Measurements from ENCODE around the gene AGAP1. TPM values are rescaled to one million over a fixed set of nuclear protein-coding genes. Genes with fewer than 3 reads are reported as not detected.

The AGAP1 gene
- total RNA-seq, 6 experiments from 2014 or later, result 8.1 to 11.2 (median 9.8) TPM

DNA sequence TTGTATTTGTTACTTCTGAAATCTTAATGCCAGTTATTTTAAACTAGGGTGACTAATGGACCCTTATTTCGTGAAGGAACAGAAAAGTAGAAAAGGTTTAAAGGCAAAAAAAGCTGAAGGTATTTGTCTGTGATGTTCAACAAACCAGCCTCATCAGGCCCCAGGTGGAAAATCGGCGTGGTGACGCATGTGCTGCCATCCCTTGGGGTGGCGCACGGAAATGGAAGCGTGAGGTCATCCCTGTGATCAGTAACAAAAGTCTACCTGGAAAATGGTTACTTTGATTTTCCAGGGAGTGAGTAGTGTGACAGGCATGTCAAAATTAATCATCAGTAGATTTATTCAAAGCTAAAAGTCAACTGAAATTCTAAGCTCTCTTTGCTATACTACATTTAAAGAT, 361.2 kb downstream of the AGAP1 start:
- no peaks in the 10 kb centered on the region for H3K27me3 ChIP-seq
- H3K4me3 ChIP-seq, result no peak overlapping the region
- no peaks in the 10 kb centered on the region for H3K4me1 ChIP-seq
- DNase-seq (no peak), ATAC-seq (no peak)
- H3K27ac ChIP-seq, result no peak overlapping the region
- no peaks in the 10 kb centered on the region for H3K36me3 ChIP-seq
- WGBS (ENCODE audit: insufficient coverage, low coverage, low lambda C conversion rate, missing lambda C conversion rate), result 96% methylated on average over 7 of the region's 7 CpGs
- intact Hi-C loops (cut with DNase I), result no loop called here
- no peaks in the 10 kb centered on the region for H3K9me3 ChIP-seq
- TF ChIP-seq, protein P1, sequence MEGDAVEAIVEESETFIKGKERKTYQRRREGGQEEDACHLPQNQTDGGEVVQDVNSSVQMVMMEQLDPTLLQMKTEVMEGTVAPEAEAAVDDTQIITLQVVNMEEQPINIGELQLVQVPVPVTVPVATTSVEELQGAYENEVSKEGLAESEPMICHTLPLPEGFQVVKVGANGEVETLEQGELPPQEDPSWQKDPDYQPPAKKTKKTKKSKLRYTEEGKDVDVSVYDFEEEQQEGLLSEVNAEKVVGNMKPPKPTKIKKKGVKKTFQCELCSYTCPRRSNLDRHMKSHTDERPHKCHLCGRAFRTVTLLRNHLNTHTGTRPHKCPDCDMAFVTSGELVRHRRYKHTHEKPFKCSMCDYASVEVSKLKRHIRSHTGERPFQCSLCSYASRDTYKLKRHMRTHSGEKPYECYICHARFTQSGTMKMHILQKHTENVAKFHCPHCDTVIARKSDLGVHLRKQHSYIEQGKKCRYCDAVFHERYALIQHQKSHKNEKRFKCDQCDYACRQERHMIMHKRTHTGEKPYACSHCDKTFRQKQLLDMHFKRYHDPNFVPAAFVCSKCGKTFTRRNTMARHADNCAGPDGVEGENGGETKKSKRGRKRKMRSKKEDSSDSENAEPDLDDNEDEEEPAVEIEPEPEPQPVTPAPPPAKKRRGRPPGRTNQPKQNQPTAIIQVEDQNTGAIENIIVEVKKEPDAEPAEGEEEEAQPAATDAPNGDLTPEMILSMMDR (IDR thresholded peaks at IDR 0.05), result no peak
- no peak for TF ChIP-seq POLR2A (IDR thresholded peaks at IDR 0.05)

DNA sequence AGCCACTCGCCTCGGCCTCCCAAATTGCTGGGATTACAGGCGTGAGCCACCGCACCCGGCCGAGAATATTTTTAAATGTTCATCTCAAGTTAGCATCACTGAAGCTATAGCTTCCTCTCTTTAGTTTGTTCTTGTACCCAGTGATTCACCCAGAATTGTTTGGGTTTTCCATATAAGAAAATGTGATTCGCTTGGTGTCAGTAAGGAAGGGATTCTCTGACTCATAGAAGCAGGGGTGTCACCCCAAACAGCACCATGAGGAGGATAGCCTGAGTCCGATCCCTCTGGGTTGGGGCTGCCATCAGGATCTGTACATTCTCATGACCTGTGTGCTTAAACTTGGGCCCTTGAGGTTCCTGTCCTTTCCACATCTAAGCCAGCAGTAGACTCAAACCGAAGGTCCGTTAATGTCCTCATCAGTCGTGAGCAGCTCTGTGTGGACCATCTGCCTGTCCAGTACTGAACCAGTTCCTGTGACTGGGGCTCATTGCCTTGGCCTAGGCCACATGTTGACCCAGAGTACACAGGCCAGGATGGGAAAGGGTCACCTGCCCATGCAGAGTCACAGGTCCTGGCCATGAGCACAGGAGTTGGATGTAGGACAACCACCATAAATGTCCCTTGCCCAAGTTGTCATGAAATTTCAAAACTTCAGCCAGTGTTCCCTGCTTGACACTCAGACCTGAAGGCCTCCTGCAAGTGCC, 362.5 kb downstream of the AGAP1 start:
- 100% methylated on average over 4 of the region's 11 CpGs for WGBS (ENCODE audit: insufficient coverage, low coverage, low lambda C conversion rate, missing lambda C conversion rate)
- TF ChIP-seq, protein P1 (IDR thresholded peaks at IDR 0.05), result no peak
- no peak for TF ChIP-seq POLR2A (IDR thresholded peaks at IDR 0.05)
- no peaks in the 10 kb centered on the region for H3K9me3 ChIP-seq
- no peaks in the 10 kb centered on the region for H3K36me3 ChIP-seq
- no peaks in the 10 kb centered on the region for H3K27me3 ChIP-seq
- no peaks in the 10 kb centered on the region for H3K4me1 ChIP-seq
- DNase-seq (no peak), ATAC-seq (no peak)
- no peak overlapping the region for H3K27ac ChIP-seq
- intact Hi-C loops (cut with DNase I), result no loop called here
- no peak overlapping the region for H3K4me3 ChIP-seq

DNA sequence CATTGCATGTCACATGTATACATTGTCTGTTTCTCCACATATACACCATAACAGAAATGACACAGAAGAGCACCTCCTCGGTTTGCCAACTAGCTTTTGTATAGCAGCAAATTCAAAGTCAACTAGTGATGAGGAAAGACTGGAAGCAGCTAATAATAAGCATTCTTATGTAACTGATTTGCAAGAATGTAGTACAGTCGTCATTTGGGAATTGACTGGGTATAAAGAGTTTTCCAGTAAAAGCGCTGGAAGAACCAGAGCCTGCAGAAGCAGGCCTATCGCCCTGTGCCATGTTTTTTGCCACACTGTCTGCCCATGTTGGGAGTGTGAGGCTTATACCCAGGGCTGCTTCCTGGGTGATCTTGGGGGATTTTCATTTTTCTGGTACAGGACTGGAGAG, 363.8 kb downstream of the AGAP1 start:
- WGBS (ENCODE audit: insufficient coverage, low coverage, low lambda C conversion rate, missing lambda C conversion rate), result 93% methylated on average over 2 of the region's 4 CpGs
- ATAC-seq, result no peak
- intact Hi-C loops (cut with DNase I), result no loop called here
- Histone ChIP-seq H3K27ac (no peak overlapping the region), H3K9me3 (no peaks in the 10 kb centered on the region), H3K27me3 (no peaks in the 10 kb centered on the region), H3K4me3 (no peak overlapping the region), H3K36me3 (no peaks in the 10 kb centered on the region), H3K4me1 (no peaks in the 10 kb centered on the region)
- no peak for TF ChIP-seq POLR2A (IDR thresholded peaks at IDR 0.05)
- TF ChIP-seq, protein P1 (IDR thresholded peaks at IDR 0.05), result no peak
- DNase-seq, result no peak

DNA sequence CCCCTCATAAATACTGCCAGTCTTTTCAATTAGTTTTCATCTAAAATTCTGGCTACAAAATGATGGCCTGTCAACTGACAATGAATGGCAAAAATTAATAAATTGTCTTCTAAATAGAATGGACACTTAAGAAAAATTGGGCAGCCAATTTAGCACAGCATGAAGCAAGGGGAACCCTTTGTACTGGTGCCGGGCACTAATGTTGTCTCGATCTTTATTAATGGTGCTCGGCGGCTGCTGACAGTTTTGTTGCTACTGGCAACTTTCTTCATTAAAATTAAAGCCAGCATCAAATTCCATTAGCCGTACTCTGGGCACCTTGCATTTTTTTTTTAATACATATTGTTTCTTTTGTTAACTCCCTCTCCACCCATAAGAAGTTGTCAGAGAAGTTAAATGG, 365.0 kb downstream of the AGAP1 start:
- no peak for TF ChIP-seq POLR2A (IDR thresholded peaks at IDR 0.05)
- TF ChIP-seq, protein P1 (IDR thresholded peaks at IDR 0.05), result no peak
- Histone ChIP-seq H3K27ac (no peak overlapping the region), H3K36me3 (no peaks in the 10 kb centered on the region), H3K27me3 (no peaks in the 10 kb centered on the region), H3K4me3 (no peak overlapping the region), H3K9me3 (no peaks in the 10 kb centered on the region), H3K4me1 (no peaks in the 10 kb centered on the region)
- intact Hi-C loops (cut with DNase I), result no loop called here
- ATAC-seq, result no peak
- 93% methylated on average over 5 of the region's 5 CpGs for WGBS (ENCODE audit: insufficient coverage, low coverage, low lambda C conversion rate, missing lambda C conversion rate)
- DNase-seq, result no peak

Measured in right lobe of liver (tissue), 6 donors.